GM12891 (cell line): ENCODE results near the gene S1PR5.

Source experiments
- POLR2A ChIP-seq: IDR thresholded peaks from 2 replicates; pipeline ENCODE4 v1.6.1; 2011; ENCODE audit warnings: low read depth, low read length, control low read depth
- TAF1 ChIP-seq: IDR thresholded peaks from 2 replicates; pipeline ENCODE4 v1.6.1; 2011; ENCODE audit warnings: low read depth, low read length, control low read depth

DNA sequence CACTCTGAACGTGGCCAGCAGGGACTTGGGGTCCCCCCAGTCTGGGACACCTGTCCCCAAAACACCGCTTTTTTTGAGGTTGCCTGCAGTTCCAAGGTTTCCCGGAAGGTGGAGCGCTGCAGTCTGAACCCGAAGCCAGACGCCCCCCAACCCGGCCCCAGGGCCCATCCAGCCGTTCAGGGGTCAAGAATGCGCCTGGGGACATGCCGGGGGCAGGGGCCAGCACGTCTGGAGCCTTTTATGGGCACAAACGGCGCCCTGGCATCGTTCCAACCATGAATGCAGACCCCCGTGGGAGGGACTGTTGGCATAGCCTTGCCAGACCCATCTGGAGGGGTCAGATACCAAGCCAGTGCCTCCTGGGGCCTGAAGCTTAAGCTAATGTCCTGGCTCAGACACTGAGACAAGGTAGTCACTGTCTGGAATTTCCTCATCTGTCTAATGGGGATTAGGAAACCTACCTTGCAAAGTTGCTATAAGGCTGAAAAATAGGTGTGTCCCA is 6.9 kb downstream of the S1PR5 start:
- TF ChIP-seq POLR2A (no peak), TAF1 (no peak)
